Hippocampal formation (tissue), 2 donors: Measurements from ENCODE around the gene SRCIN1.

Experiments used
- DNase-seq, 2 donors: peaks; one replicate each; lab custom pipeline; 2025; lab: John Stamatoyannopoulos, UW

SRCIN1 gene

GRCh38 chr17:38564254-38564837 lies 41.4 kb downstream of the SRCIN1 start:
- no peak for DNase-seq

DNA sequence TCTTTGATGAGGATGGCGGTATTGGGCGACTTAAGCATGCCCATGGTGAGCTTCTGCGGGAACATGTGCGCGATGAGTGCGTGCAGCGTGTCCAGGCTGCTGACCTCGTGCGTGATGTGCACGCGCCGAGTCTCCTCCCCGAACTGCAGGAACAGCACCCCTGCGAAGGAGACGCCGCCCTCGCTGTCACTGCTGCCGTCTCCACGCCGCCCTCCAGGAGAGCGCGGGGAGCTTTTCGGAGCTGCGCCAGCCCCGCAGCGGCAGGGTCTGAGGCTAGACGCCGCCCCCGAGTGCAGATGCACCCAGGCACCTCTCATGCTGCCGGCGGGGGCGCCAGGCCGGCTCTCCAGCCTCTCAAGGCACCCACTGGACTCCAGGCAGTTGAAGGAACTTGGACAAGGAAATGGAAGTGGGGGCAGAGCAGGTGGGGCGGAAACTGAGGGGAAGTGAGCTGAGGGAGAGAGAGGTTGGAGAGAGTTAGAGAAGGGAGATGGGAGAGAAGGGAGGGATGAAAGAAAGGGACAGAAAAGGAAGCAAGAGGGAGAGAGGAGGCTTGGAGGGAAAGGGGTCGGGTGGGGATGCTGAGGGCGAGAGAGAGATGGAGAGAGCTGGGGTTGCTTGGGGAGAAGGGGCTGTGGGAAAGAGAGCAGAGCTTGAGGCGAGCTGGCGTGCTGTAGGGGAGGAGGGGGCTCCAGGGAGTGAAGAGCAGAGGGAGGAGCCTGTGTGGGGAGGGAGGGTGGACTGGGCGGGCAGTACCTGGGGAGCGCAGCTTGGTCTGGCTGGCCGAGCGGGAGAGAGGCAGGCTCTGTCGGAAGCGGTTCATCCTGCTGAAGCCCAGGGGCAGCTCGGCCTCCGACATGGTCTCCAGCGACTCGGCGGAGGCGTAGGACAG lies 42.1 kb downstream of the SRCIN1 start:
- no peak for DNase-seq

- DNase-seq = no peak
These were observed 42.8 kb downstream of the SRCIN1 start for GRCh38 chr17:38562903-38563302.

DNA sequence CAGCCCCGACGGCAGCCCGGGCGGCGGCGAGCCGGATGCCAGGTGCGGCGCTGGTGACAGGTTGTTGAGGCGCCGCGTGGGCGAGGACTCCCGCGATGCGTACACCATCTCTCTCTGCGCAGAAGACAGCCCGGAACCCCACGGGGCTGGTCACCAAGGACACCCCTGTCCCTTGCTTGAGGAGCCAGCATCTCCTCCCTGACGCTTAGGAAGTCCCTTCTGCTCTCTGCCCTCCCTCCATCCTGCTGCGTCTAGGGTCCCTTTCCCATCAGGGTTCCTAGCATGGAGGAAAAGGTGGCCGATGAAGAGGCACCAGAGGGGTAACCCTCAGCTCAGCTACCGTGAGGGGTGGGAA lies 43.6 kb downstream of the SRCIN1 start:
- no peak for DNase-seq

DNA sequence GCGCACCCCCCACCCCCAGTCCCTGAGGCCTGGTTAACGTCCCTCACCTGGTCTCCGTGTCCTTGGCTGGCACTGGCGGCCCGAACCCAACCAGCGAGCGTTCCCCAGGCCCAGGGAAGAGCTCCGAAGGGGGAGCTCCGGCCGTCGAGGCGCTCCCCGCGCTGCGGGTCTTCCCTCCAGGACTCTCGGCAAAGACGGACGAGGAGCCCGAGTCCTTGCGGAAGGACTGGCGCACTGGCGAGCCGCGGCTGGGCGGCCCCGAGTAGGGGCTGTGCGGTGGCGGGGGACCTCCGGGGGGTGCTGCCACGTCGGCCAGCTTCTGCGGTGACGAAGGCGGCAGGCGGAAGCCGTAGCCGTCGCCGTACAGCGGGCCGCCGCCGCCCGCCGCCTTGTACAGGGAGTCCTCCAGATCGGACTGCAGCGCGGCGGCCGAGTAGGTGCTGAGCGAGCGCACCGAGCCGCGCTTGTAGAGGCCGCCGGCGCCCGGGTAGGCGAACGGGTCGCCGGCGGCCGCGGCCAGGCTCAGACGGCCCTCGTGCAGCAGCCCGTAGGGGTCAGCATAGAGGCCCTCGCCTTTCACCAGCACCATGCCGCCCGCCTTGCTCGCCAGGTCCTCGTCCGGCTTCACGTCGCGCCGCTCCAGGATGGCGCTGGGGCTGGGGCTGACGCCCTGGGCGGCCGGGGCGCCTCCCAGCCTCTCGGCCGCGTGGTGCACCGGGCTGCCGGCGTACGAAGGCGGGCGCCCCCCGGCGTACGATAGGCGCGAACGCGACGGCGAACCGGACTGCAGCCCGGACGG lies 44.1 kb downstream of the SRCIN1 start:
- DNase-seq = no peak

DNA sequence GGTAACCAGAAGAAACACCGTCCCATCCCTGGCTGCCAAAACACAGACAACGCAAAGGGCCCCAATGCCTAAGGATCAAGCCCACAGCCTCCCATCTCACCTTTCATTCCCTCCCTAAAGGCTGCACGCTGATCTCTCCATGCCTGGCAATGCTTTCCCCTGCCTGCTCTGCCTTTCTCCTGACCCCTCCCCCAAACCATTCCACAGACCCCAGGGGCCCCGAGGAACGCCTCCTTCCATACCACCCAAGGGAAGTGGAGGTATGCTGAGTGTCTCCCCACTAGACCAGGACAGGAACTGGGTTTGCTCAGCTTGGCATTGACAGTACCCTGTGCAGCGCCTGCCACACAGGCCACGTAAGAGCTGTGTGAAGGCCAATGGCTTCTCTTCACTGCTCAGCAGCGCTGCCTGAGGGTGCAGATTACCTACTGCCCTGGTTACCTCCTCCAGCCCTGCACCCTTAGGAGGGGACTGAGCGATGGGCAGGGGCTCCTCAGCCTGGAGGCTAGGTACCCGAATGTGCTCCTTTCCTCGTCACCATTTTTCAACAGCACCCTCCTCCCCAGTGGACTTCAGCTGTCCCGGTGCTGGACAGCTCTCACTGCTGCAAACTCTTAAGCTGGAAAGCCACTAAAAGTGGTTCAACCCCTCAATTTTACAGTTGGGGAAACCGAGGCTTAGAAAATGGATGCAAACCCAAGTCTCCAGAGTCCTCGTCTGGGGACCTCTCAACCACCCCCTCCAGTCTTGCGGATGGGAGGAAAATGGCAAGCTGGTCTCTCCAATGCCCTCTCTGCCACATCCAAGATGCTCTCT lies 45.0 kb downstream of the SRCIN1 start:
- DNase-seq = no peak

- no peak for DNase-seq
These were observed 45.9 kb downstream of the SRCIN1 start for GRCh38 chr17:38559880-38560230.

DNA sequence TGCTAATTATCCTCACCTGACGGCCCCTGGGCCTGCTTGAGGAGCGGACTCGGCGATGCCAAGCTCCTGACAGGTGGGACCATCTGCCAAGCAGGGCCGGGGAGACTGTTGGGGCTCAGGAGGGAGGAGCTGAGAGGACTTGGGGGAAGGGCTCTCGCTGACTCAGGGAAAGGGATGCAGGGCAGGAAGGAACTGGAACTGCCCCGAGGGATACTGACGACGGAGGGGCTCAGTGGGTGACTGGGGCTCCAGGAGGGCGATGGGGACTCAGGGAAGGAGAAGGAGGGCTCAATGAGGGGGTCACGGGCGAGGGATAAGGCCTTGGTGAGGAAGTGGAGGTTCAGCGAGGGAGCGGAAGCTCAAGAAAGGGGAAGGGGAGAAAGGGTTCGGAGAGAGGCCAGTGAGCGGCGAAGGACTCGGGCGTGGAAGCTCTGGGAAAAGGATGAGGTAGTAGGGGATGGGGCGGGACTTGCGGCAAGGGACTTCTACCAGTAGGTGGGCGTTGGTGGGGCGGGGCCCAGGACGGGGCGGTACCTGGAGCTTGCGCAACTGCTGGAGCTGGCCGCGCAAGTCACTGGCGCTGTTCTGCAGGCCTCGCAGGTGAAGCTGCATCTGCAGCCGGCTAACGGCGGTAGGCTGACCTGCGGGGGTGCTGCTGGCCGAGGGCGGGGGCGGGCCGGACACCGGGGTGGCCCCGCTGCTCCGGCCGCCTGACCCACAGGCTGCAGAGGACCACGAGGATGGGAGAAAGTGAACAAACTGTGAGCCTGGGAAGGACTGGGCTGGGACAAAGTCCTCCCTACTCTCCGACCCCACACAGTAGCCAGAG lies 46.5 kb downstream of the SRCIN1 start:
- no peak for DNase-seq

GRCh38 chr17:38558728-38559050 lies 47.1 kb downstream of the SRCIN1 start:
- no peak for DNase-seq

DNA sequence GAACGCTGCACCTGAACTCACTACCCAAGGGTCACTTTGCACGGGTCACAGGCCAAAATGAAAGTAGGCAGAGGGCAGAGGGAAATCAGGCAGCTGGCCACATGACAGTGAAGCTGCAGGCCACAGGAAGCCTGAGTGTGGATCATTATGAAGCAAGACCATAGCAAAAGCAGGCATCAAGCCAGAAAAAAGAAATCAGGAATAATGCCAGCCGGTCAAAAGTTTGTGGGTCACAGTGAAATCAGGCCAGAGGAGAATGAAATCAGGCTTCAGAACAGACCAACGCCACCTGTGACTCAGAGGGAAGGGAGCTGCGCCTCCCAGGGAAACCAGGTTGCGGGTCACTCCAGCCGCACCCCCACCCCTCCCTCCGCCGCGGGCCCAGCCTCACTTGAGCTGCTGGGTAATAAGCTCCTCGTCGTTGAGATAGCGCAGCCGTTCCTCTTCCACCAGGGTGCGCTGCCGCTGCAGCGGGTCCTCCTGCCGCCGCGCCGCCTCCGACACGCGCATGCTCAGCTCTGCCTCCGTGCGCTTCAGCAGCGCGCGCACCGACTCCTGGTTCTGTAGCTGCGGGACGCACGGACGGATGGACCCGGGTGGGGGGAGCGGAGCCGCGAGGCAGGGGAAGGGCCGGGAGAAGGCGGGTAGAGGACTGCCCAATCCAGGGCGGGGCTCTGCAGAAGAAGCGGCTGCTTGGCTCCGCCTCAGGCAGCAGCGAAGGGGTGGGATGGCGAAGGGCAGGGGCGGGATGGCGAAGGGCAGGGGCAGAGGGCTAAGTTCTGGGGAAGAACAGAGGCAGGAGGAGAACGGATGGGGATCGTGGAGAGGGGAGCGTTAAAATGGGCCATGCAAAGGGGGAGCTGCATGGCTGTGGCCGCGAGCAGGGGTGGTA lies 47.7 kb downstream of the SRCIN1 start:
- DNase-seq = peak; percentile 82 to 84

- DNase-seq = no peak
These were observed 48.4 kb downstream of the SRCIN1 start for GRCh38 chr17:38557396-38557795.

- no peak for DNase-seq
These were observed 49.5 kb downstream of the SRCIN1 start for GRCh38 chr17:38556239-38556638.

- no peak for DNase-seq
These were observed 51.1 kb downstream of the SRCIN1 start for GRCh38 chr17:38554430-38555350.

DNA sequence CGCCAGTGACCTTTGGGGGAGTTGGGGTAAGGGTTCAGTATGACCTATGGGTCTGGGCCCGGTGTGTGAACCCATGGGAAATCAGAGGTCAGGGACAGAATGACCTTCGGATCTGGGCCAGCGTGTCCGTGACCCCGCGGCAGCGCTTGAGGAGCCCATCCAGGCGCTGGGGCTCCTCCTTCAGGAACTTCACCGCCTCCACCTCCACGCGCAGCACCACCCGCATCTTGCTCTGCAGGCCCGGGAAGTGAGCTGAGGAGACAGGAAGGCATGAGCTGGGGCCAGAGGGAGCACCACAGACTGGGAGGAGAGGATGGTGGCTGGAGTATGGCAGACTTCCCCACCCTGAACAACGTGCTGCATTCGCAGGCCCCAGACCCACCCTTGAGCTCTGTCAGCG lies 53.4 kb downstream of the SRCIN1 start:
- DNase-seq = no peak

GRCh38 chr17:38551121-38551520 lies 54.6 kb downstream of the SRCIN1 start:
- no peak for DNase-seq

DNA sequence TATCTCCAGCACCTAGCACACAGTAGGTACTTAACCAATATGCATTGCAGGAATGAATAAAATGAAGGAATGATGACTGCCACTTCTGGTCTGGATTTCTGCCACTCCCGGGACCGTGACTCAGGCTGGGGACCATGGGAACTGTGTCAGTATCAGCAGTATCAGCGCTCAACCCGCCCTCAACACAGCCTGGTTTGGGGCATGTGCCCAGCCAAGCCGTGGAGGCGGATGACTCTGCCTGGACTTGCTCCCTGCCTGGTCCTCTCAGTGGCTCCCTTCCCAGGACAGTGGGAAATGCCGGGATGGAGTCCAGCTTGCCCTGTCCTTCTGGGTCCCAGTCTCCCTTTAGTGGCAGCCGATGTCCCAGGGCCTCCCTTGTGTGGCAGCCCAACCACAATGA lies 55.1 kb downstream of the SRCIN1 start:
- DNase-seq = peak; percentile 22 to 24

DNA sequence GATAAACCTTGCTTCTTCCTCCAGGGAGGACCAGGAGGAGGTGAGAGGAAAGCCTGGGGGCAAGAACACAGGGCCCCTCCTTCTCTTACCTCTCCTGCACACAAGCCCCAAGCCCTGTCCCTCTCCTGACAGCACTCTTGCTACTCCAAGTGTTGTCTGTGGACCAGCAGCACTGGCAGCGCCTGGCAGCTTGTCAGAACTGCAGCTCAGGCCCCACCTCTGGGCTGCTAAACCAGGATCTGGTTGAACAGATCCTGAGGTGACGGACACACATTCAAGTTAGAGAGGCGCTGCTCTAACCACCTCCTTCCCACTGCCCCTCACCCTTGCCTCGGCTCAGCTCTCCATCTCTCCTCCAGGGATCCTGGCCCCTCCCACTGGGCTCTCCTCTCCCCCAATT lies 56.5 kb downstream of the SRCIN1 start:
- no peak for DNase-seq

GRCh38 chr17:38547444-38547843 lies 58.3 kb downstream of the SRCIN1 start:
- DNase-seq = no peak

DNA sequence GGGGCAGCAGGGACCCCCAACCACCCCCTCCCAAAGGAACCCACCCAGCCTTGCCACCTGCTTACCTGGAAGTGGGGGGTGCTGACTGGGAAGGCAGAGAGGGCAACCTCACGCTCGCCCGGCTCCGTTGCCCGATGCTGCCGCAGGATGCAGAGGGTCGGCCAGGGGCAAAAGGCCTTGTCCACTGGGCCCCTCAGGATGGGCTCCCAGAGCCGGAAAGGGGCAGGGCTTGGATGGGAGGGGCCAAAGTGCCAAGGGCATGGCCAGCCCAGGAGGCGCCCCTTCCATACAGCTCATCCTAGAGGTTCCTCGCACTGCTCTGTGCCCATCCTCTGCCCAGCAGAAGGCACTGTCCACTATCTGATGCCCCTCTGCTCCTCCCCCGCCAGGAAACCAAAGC lies 59.4 kb downstream of the SRCIN1 start:
- no peak for DNase-seq
